Midbrain (tissue), 1 donor: ENCODE measurements around the gene PRKAG2.

ENCODE experiments used
- DNase-seq: peaks from one replicate; lab custom pipeline; 2025; lab: John Stamatoyannopoulos, UW

Gene PRKAG2

GRCh38 chr7:151710121-151710640, 166.7 kb downstream of the PRKAG2 start:
- DNase-seq, result no peak

GRCh38 chr7:151709141-151710038, 167.5 kb downstream of the PRKAG2 start:
- DNase-seq, result no peak

- no peak for DNase-seq
Measured at GRCh38 chr7:151708610-151709009, 168.3 kb downstream of the PRKAG2 start.

GRCh38 chr7:151707757-151708156, 169.2 kb downstream of the PRKAG2 start:
- no peak for DNase-seq

GRCh38 chr7:151707105-151707469, 169.8 kb downstream of the PRKAG2 start:
- no peak for DNase-seq

GRCh38 chr7:151706277-151707104, 170.4 kb downstream of the PRKAG2 start:
- no peak for DNase-seq

GRCh38 chr7:151705636-151706276, 171.2 kb downstream of the PRKAG2 start:
- DNase-seq, result peak; percentile 33

GRCh38 chr7:151704960-151705635, 171.8 kb downstream of the PRKAG2 start:
- no peak for DNase-seq

GRCh38 chr7:151704299-151704959, 172.5 kb downstream of the PRKAG2 start:
- no peak for DNase-seq

- DNase-seq, result no peak
Measured at GRCh38 chr7:151702961-151703360, 174.0 kb downstream of the PRKAG2 start.

GRCh38 chr7:151700586-151701165, 176.2 kb downstream of the PRKAG2 start:
- no peak for DNase-seq

GRCh38 chr7:151699928-151700319, 177.0 kb downstream of the PRKAG2 start:
- no peak for DNase-seq

- DNase-seq, result no peak
Measured at GRCh38 chr7:151699147-151699927, 177.6 kb downstream of the PRKAG2 start.

GRCh38 chr7:151697942-151698341, 179.0 kb downstream of the PRKAG2 start:
- no peak for DNase-seq

- no peak for DNase-seq
Measured at GRCh38 chr7:151697515-151697895, 179.4 kb downstream of the PRKAG2 start.

GRCh38 chr7:151696721-151697514, 180.0 kb downstream of the PRKAG2 start:
- DNase-seq, result no peak

- DNase-seq, result peak; percentile 54
Measured at GRCh38 chr7:151695951-151696541, 180.9 kb downstream of the PRKAG2 start.

- no peak for DNase-seq
Measured at GRCh38 chr7:151694828-151695580, 181.9 kb downstream of the PRKAG2 start.
